Thoracic aorta (tissue), 2 donors: ENCODE results near the gene PLTP. TPM values are rescaled to one million over a fixed set of nuclear protein-coding genes. Genes with fewer than 3 reads are reported as not detected.

Experiments
- ATAC-seq: fragments of 150-250 bp; one replicate; pipeline ENCODE4 v1.8.0; 2017; ENCODE audit warnings: low read depth; ENCODE audit not compliant: insufficient number of reproducible peaks, low FRiP score
- DNase-seq: peaks from one replicate; pipeline ENCODE4 v3.0.0-alpha.2; 2020; ENCODE audit warnings: low spot score
- H3K27ac ChIP-seq, 2 donors: fragments of 200-600 bp; sonication (generic); 1 replicate in 1 of 2; 2 replicates in 1 of 2; pipeline ENCODE4 v1.5.1; 2016; ENCODE audit warnings: mild to moderate bottlenecking in 2 of 2, moderate library complexity in 2 of 2
- H3K27me3 ChIP-seq: fragments of 200-600 bp; sonication (generic); replicated peaks from 2 replicates; pipeline ENCODE4 v1.6.0; 2016; ENCODE audit warnings: mild to moderate bottlenecking; ENCODE audit not compliant: insufficient read depth
- H3K36me3 ChIP-seq: fragments of 200-600 bp; sonication (generic); one replicate; pipeline ENCODE4 v1.5.1; 2016
- H3K4me1 ChIP-seq, 2 donors: fragments of 200-600 bp; sonication (generic); 1 replicate in 1 of 2; 2 replicates in 1 of 2; pipeline versions ENCODE4 v1.5.1 to v1.6.0; 2016; ENCODE audit warnings: low read depth in 2 of 2, mild to moderate bottlenecking in 1 of 2; ENCODE audit not compliant: control insufficient read depth in 1 of 2
- H3K4me3 ChIP-seq: fragments of 200-600 bp; sonication (generic); 2 replicates; pipeline ENCODE4 v1.5.1; 2016; ENCODE audit warnings: mild to moderate bottlenecking
- H3K9me3 ChIP-seq: fragments of 200-600 bp; sonication (generic); 2 replicates; pipeline ENCODE4 v1.5.1; 2016
- total RNA-seq, 2 donors: library from RNA; depleted of rRNA; stranded (reverse); fragments of >200 nt; gene quantifications; one replicate each; pipeline versions ENCODE4 v1.1.0 to v1.2.3, GENCODE V29; 2016
- TF ChIP-seq, protein P1 (sequence below): fragments of 200-600 bp; sonication (generic); IDR thresholded peaks from one replicate; pipeline ENCODE4 v1.5.1; 2019; ENCODE audit warnings: antibody characterized with exemption

Gene PLTP
- total RNA-seq, 2 donors from 2014 or later: 182 to 637 TPM

DNA sequence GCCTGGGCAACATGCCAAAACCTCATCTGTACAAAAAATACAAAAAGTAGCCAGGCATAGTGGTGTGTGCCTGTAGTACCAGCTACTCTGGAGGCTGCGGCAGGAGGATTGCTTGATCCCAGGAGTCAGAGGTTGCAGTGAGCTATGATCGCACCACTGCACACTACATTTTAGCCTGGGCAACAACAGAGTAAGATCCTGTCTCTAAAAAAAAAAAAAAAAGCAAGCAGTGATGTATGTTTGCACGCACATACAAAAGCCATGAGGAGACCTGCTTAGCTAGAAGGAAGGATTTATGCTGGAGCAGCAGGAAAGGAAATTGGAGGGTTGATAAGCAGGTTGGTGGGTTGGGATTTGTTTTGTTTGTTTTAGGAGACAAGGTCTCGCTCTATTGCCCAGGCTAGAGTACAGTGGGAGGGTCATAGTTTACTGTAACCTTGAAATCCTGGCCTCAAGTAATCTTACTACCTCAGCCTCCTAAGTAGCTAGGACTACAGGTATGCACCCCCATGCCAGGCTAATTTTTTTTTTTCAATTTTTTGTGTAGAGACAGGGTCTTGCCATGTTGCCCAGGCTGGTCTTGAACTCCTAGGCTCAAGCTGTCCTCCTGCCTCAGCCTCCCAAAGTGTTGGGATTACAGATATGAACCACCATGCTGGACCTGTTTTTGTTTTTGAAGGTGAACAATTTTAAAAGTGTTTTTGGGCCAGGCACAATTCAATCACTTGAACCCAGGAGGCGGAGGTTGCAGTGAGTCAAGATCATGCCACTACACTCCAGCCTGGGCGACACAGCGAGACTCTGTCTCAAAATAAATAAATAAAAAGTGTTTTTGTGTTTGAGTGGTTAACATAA, 50.5 kb downstream of the PLTP start:
- Histone ChIP-seq H3K27ac (no peak overlapping the region), H3K27me3 (no peaks in the 10 kb centered on the region), H3K9me3 (no peaks in the 10 kb centered on the region), H3K4me1 (peaks cover 8 to 10% of the 10 kb centered on the region in 2 donors), H3K4me3 (no peak overlapping the region), H3K36me3 (no peaks in the 10 kb centered on the region)
- ATAC-seq: no peak
- DNase-seq: no peak
- TF ChIP-seq, protein P1, sequence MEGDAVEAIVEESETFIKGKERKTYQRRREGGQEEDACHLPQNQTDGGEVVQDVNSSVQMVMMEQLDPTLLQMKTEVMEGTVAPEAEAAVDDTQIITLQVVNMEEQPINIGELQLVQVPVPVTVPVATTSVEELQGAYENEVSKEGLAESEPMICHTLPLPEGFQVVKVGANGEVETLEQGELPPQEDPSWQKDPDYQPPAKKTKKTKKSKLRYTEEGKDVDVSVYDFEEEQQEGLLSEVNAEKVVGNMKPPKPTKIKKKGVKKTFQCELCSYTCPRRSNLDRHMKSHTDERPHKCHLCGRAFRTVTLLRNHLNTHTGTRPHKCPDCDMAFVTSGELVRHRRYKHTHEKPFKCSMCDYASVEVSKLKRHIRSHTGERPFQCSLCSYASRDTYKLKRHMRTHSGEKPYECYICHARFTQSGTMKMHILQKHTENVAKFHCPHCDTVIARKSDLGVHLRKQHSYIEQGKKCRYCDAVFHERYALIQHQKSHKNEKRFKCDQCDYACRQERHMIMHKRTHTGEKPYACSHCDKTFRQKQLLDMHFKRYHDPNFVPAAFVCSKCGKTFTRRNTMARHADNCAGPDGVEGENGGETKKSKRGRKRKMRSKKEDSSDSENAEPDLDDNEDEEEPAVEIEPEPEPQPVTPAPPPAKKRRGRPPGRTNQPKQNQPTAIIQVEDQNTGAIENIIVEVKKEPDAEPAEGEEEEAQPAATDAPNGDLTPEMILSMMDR: no peak

GRCh38 chr20:45860560-45861220, 51.3 kb downstream of the PLTP start:
- Histone ChIP-seq H3K27me3 (no peaks in the 10 kb centered on the region), H3K4me3 (no peak overlapping the region), H3K4me1 (peaks cover 16 to 17% of the 10 kb centered on the region in 2 donors), H3K9me3 (no peaks in the 10 kb centered on the region), H3K36me3 (no peaks in the 10 kb centered on the region), H3K27ac (no peak overlapping the region)
- DNase-seq (no peak), ATAC-seq (no peak)
- TF ChIP-seq, protein P1: no peak

- no peaks in the 10 kb centered on the region for H3K9me3 ChIP-seq
- no peak overlapping the region for H3K4me3 ChIP-seq
- no peak overlapping the region for H3K27ac ChIP-seq
- H3K4me1 ChIP-seq: peaks cover 23 to 25% of the 10 kb centered on the region in 2 donors
- no peak for ATAC-seq
- TF ChIP-seq, protein P1: no peak
- no peak for DNase-seq
- no peaks in the 10 kb centered on the region for H3K27me3 ChIP-seq
- H3K36me3 ChIP-seq: no peaks in the 10 kb centered on the region
These were observed 52.0 kb downstream of the PLTP start for GRCh38 chr20:45859916-45860315.

- Histone ChIP-seq H3K4me3 (peak overlapping the region; percentile 97), H3K9me3 (no peaks in the 10 kb centered on the region), H3K27ac (peak overlapping the region; percentile 67 to 81), H3K27me3 (no peaks in the 10 kb centered on the region), H3K36me3 (peaks cover 5% of the 10 kb centered on the region), H3K4me1 (peaks cover 28 to 40% of the 10 kb centered on the region in 2 donors)
- ATAC-seq (no peak), DNase-seq (no peak)
- TF ChIP-seq, protein P1: no peak
These were observed 54.1 kb downstream of the PLTP start for GRCh38 chr20:45857882-45858216.

DNA sequence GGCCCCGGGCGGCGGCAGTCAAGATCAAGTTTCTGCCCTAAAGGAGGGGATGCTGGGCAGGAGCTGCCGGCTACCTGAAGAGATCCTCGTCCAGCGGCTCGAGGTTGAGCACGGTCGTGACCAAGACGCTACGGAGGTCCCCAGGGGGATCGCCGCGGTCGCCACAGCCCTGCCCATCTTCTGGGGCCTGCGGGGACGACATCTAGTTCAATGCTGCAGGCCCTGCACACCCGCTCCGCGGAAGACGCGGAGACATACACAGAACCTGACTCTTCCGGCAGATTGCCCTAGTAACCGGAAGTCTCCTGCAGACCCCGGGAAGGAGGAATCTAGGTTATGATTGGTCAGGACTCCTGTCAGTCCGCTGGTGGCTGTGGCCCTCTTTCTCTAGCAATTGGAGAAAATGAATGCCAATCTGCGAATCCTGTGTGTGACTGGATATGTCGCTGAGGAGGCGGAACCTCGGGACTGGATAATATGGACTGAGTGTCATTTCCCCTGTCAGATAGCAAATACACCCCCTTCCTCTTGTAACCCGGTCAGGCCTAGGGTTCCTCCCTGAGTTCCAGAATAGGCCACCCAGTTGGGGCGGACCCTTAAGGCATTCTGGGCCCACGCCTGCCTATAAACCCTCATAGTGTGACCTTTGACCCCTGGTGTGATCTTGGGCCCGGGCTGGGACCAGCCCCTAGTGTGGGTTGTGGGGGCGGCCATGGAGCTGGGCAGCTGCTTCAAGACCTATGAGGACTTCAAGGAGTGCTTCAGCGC, 54.7 kb downstream of the PLTP start, which contains the start of the genes ACOT8 and ZSWIM3:
Gene ACOT8 (minus strand): TSS at position 279 of the 768 bp plus-strand sequence. CDS start 77 bp downstream, at position 202.
Gene ZSWIM3 (plus strand): TSS at position 501 of the 768 bp plus-strand sequence. CDS start 212 bp downstream, at position 713.
- Histone ChIP-seq H3K4me1 (peaks cover 28 to 40% of the 10 kb centered on the region in 2 donors), H3K27ac (peak within 1 kb of the TSS; percentile 70 to 81), H3K27me3 (no peaks in the 10 kb centered on the region), H3K4me3 (peak within 1 kb of the TSS; percentile 97), H3K9me3 (no peaks in the 10 kb centered on the region), H3K36me3 (peaks cover 5% of the 10 kb centered on the region)
- ATAC-seq: peak; percentile 100
- DNase-seq: peak; percentile 100
- TF ChIP-seq, protein P1: no peak
